IPS-20b (cell line): ENCODE results near the gene KMT2C.

ENCODE experiments used
- H3K27ac ChIP-seq: one replicate; pipeline ENCODE4 v1.5.1; 2013; ENCODE audit warnings: low read length
- H3K27me3 ChIP-seq: 2 replicates; pipeline ENCODE4 v1.6.1; 2013; ENCODE audit warnings: mild to moderate bottlenecking, low read length, inconsistent platforms; ENCODE audit not compliant: insufficient read depth
- H3K36me3 ChIP-seq: 2 replicates; pipeline ENCODE4 v1.6.1; 2013; ENCODE audit warnings: low read depth, mild to moderate bottlenecking, inconsistent platforms, low read length, moderate library complexity; ENCODE audit not compliant: insufficient read depth
- H3K4me1 ChIP-seq: 2 replicates; pipeline ENCODE4 v1.6.1; 2013; ENCODE audit warnings: mild to moderate bottlenecking, control low read depth, inconsistent platforms, low read length, moderate library complexity; ENCODE audit not compliant: insufficient read depth
- H3K4me3 ChIP-seq: 2 replicates; pipeline ENCODE4 v1.5.1; 2013; ENCODE audit warnings: mild to moderate bottlenecking, low read length, inconsistent platforms
- H3K9ac ChIP-seq: 2 replicates; pipeline ENCODE4 v1.6.1; 2013; ENCODE audit warnings: low read depth, mild to moderate bottlenecking, inconsistent platforms, low read length, moderate library complexity
- H3K9me3 ChIP-seq: 2 replicates; pipeline ENCODE4 v1.6.1; 2013; ENCODE audit warnings: mild to moderate bottlenecking, low read depth, low read length, inconsistent platforms; ENCODE audit not compliant: insufficient read depth

The KMT2C gene

DNA sequence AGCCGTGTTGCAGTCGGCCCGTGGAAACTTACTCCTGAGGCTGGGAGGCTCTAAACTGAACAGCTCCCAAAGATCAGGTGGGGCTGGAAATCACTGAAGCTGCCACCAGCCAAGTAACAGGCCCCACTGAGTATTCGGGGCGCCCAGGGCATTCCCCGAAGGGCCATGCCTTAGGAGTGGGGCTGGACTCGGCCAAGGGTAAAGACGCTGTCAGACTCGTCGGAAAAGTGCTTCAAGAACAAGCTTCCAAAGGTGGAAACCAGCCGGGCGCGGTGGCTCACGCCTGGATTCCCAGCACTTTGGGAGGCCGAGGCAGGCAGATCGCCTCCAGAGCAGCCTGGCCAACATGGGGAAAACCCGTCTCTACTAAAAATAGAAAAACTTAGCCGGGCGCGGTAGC is 307.6 kb downstream of the KMT2C start:
- Histone ChIP-seq H3K9me3 (no peaks in the 10 kb centered on the region; the same call in 1 of the 2 replicates), H3K27ac (no peak overlapping the region), H3K9ac (no peak overlapping the region), H3K27me3 (no peaks in the 10 kb centered on the region), H3K36me3 (peaks cover 42% of the 10 kb centered on the region), H3K4me1 (no peaks in the 10 kb centered on the region), H3K4me3 (no peak overlapping the region)

DNA sequence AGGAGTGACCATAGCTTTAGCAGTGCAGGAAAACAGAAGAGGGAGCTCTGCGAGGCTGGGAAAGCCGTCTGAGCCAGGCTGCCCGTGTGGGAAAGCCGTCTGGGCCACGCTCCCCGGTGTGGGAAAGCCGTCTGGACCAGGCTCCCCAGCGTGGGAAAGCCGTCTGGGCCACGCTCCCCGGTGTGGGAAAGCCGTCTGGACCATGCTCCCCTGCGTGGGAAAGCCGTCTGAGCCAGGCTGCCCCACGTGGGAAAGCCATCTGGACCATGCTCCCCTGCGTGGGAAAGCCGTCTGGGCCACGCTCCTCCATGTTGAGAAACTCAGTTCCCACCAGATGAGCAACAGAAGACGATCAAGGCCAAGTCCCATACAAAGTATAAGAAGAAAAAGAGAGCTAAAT is 308.6 kb downstream of the KMT2C start:
- Histone ChIP-seq H3K4me1 (no peaks in the 10 kb centered on the region), H3K36me3 (peaks cover 47% of the 10 kb centered on the region), H3K27me3 (no peaks in the 10 kb centered on the region), H3K4me3 (no peak overlapping the region), H3K9me3 (no peaks in the 10 kb centered on the region; the same call in 1 of the 2 replicates), H3K9ac (no peak overlapping the region), H3K27ac (no peak overlapping the region)

DNA sequence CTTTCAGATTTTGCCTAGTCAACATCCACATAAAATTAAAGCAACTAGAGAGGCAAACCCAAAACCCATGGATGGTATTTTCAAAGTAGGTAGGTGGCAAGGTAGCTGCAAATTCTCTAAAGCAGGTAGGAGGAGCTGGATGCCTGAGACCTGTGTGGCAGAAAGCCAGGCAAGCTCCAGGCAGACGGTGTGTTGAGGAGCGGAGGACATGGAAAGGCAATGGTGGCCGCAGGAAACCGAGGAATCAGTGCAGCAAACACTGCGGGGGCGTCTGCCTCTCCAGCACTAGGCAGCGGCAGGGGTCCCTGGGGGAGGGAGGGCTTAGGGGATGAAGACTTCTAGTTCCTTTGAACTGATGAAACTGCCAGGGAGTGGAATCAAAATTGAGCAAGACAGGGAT is 309.1 kb downstream of the KMT2C start:
- no peak overlapping the region for H3K4me3 ChIP-seq
- no peaks in the 10 kb centered on the region for H3K27me3 ChIP-seq
- H3K9ac ChIP-seq: no peak overlapping the region
- no peak overlapping the region for H3K27ac ChIP-seq
- peaks cover 47% of the 10 kb centered on the region for H3K36me3 ChIP-seq
- H3K9me3 ChIP-seq: no peaks in the 10 kb centered on the region; the same call in 1 of the 2 replicates
- no peaks in the 10 kb centered on the region for H3K4me1 ChIP-seq

DNA sequence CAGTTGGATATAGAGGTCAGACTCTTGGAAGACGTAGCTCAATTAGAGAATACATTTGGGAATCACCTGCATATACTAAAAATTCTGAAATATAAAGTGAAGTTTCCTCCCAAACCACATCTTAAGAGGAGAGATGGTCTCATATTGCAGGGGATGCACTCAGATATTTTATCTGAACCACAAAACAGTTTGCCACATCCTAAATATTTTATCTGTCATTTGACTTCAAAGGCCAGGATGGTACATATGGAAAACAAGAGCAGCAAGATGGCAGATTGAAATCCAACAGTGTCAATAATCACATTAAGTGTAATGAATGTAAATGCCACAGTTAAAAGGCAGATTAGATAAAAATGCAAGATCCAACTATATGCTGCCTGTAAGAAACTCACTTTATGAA is 313.3 kb downstream of the KMT2C start:
- Histone ChIP-seq H3K36me3 (peaks cover 83% of the 10 kb centered on the region), H3K4me3 (no peak overlapping the region), H3K27ac (no peak overlapping the region), H3K4me1 (no peaks in the 10 kb centered on the region), H3K27me3 (no peaks in the 10 kb centered on the region), H3K9me3 (no peaks in the 10 kb centered on the region; the same call in 1 of the 2 replicates), H3K9ac (no peak overlapping the region)

GRCh38 chr7:152121432-152121831 is 314.4 kb downstream of the KMT2C start:
- Histone ChIP-seq H3K27me3 (no peaks in the 10 kb centered on the region), H3K9me3 (no peaks in the 10 kb centered on the region), H3K4me3 (no peak overlapping the region), H3K36me3 (peaks cover 84% of the 10 kb centered on the region), H3K9ac (no peak overlapping the region), H3K27ac (no peak overlapping the region), H3K4me1 (no peaks in the 10 kb centered on the region)

- no peaks in the 10 kb centered on the region for H3K27me3 ChIP-seq
Observed at GRCh38 chr7:152120776-152121175, 315.0 kb downstream of the KMT2C start.

GRCh38 chr7:152120210-152120609 is 315.6 kb downstream of the KMT2C start:
- Histone ChIP-seq H3K4me3 (no peak overlapping the region), H3K9me3 (no peaks in the 10 kb centered on the region), H3K36me3 (peaks cover 83% of the 10 kb centered on the region), H3K4me1 (no peaks in the 10 kb centered on the region), H3K27me3 (no peaks in the 10 kb centered on the region), H3K27ac (no peak overlapping the region), H3K9ac (no peak overlapping the region)

More at GRCh38 chr7:152120776-152121175, 315.0 kb downstream of the KMT2C start:
- Histone ChIP-seq H3K4me1 (no peaks in the 10 kb centered on the region), H3K9ac (no peak overlapping the region), H3K4me3 (no peak overlapping the region), H3K36me3 (peaks cover 83% of the 10 kb centered on the region), H3K9me3 (no peaks in the 10 kb centered on the region), H3K27ac (no peak overlapping the region)

DNA sequence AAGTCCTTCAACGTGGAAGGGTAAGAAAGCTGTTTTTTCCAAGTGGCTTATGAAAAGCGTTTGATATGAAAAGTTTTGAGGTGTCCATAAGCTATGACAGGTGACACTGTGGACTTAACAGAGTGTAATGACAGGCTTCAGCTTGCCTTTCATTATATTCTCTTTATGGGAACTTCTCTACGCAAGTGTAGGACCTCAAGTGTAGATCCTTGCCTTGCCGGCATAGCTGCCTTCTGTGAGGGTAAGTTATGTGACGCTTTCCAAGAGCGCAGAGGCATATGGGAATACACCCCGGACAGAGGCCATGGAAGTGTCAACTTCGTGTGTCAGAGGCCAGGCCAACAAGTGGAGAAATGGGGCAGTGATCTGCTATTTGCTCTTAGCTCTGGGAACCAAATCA is 318.4 kb downstream of the KMT2C start:
- Histone ChIP-seq H3K9ac (no peak overlapping the region), H3K36me3 (peaks cover 71% of the 10 kb centered on the region), H3K4me1 (no peaks in the 10 kb centered on the region), H3K27ac (no peak overlapping the region), H3K27me3 (no peaks in the 10 kb centered on the region), H3K9me3 (no peaks in the 10 kb centered on the region), H3K4me3 (no peak overlapping the region)

GRCh38 chr7:152115021-152115718 is 320.6 kb downstream of the KMT2C start:
- Histone ChIP-seq H3K4me1 (no peaks in the 10 kb centered on the region), H3K27ac (no peak overlapping the region), H3K9me3 (no peaks in the 10 kb centered on the region), H3K27me3 (no peaks in the 10 kb centered on the region), H3K4me3 (no peak overlapping the region), H3K9ac (no peak overlapping the region), H3K36me3 (peaks cover 51% of the 10 kb centered on the region)

- Histone ChIP-seq H3K4me3 (no peak overlapping the region), H3K9me3 (no peaks in the 10 kb centered on the region), H3K9ac (no peak overlapping the region), H3K4me1 (no peaks in the 10 kb centered on the region), H3K27ac (no peak overlapping the region), H3K36me3 (peaks cover 28% of the 10 kb centered on the region), H3K27me3 (no peaks in the 10 kb centered on the region)
Observed at GRCh38 chr7:152112829-152113228, 323.0 kb downstream of the KMT2C start.

GRCh38 chr7:152108359-152108758 is 327.4 kb downstream of the KMT2C start:
- Histone ChIP-seq H3K27me3 (no peaks in the 10 kb centered on the region), H3K9ac (no peak overlapping the region), H3K4me3 (no peak overlapping the region), H3K4me1 (no peaks in the 10 kb centered on the region), H3K27ac (no peak overlapping the region), H3K36me3 (peaks cover 12% of the 10 kb centered on the region), H3K9me3 (no peaks in the 10 kb centered on the region)

DNA sequence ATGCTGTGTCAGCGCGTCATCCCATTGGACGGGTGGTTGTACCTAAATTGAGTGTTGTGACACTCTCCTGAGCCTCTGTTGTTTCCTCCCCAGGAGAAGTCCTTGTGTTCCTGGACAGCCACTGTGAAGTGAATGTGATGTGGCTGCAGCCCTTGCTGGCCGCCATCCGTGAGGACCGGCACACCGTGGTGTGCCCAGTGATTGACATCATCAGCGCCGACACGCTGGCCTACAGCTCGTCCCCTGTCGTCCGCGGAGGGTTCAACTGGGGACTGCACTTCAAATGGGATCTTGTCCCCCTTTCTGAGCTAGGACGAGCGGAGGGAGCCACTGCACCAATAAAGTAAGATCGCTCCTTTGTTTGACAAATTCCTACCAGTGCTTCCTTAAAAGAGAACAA is 327.9 kb downstream of the KMT2C start:
- Histone ChIP-seq H3K27me3 (no peaks in the 10 kb centered on the region), H3K4me1 (no peaks in the 10 kb centered on the region), H3K4me3 (no peak overlapping the region), H3K36me3 (peaks cover 12% of the 10 kb centered on the region), H3K9me3 (no peaks in the 10 kb centered on the region), H3K27ac (no peak overlapping the region), H3K9ac (no peak overlapping the region)
